ENCODE results near the gene ANKRD34B. TPM values are rescaled to one million over a fixed set of nuclear protein-coding genes. Genes with fewer than 3 reads are reported as not detected.

The ANKRD34B gene
- total RNA-seq, result not detected

- peak within 1 kb of the TSS; percentile 20 to 56 (median 35) for H3K4me3 ChIP-seq
- H3K36me3 ChIP-seq, result no peaks in the 10 kb centered on the region
- WGBS, 2 donors, result 10 to 26% methylated on average over 5 to 7 of the region's 73 CpGs
- no peaks in the 10 kb centered on the region for H3K9me3 ChIP-seq
- TF ChIP-seq CTCF (IDR thresholded peaks at IDR 0.05) (no peak), POLR2A (IDR thresholded peaks at IDR 0.05) (no peak)
- peaks cover 10 to 18% (median 11%) of the 10 kb centered on the region in 3 donors for H3K4me1 ChIP-seq
- H3K27ac ChIP-seq, result no peak within 1 kb of the TSS
- no peak for DNase-seq
- peaks cover 0 to 96% (median 17%) of the 10 kb centered on the region in 4 donors for H3K27me3 ChIP-seq
- intact Hi-C loops (cut with DNase I), result no loop called here
These were observed at the start of gene ANKRD34B for GRCh38 chr5:80569961-80570786. ANKRD34B (minus strand) TSS chr5:80570280; CDS start chr5:80560019, 10,261 bp downstream.

GRCh38 chr5:80619086-80619485 is 49.0 kb upstream of the ANKRD34B start:
- Histone ChIP-seq H3K9me3 (no peaks in the 10 kb centered on the region), H3K27ac (no peak overlapping the region), H3K27me3 (no peaks in the 10 kb centered on the region), H3K4me1 (no peaks in the 10 kb centered on the region), H3K4me3 (no peak overlapping the region), H3K36me3 (no peaks in the 10 kb centered on the region)
- no peak for DNase-seq
- intact Hi-C loops (cut with DNase I), result no loop called here
- 92 to 100% methylated on average over 1 of the region's 1 CpG for WGBS, 2 donors
- TF ChIP-seq CTCF (IDR thresholded peaks at IDR 0.05), result no peak
- TF ChIP-seq POLR2A (IDR thresholded peaks at IDR 0.05), result no peak

DNA sequence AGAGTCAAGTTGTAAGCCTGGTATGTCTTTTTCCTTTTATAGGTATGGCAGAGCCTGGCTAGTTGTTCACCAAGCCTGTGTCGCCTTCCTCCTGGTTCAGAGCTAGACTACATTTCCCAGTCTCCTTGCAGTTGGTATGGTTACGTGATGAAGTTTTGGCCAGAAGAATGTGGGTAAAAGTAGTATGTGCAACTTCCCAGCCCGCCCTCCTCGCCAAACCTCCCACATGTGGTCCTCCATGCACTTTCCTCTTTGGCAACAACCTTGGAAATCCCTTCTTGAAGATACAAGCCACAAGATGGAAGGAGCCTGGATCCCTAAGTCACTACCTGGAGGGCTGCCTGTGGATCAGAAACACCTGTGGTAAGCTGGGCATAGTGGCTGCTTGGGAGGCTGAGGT is 48.4 kb upstream of the ANKRD34B start:
- WGBS, 2 donors, result 84 to 86% methylated on average over 3 to 4 of the region's 4 CpGs
- H3K9me3 ChIP-seq, result no peaks in the 10 kb centered on the region
- H3K4me3 ChIP-seq, result no peak overlapping the region
- no peaks in the 10 kb centered on the region for H3K36me3 ChIP-seq
- no peaks in the 10 kb centered on the region for H3K4me1 ChIP-seq
- no peak for TF ChIP-seq POLR2A (IDR thresholded peaks at IDR 0.05)
- TF ChIP-seq CTCF (IDR thresholded peaks at IDR 0.05), result no peak
- H3K27ac ChIP-seq, result no peak overlapping the region
- no peaks in the 10 kb centered on the region for H3K27me3 ChIP-seq
- no peak for DNase-seq
- intact Hi-C loops (cut with DNase I), result no loop called here

DNA sequence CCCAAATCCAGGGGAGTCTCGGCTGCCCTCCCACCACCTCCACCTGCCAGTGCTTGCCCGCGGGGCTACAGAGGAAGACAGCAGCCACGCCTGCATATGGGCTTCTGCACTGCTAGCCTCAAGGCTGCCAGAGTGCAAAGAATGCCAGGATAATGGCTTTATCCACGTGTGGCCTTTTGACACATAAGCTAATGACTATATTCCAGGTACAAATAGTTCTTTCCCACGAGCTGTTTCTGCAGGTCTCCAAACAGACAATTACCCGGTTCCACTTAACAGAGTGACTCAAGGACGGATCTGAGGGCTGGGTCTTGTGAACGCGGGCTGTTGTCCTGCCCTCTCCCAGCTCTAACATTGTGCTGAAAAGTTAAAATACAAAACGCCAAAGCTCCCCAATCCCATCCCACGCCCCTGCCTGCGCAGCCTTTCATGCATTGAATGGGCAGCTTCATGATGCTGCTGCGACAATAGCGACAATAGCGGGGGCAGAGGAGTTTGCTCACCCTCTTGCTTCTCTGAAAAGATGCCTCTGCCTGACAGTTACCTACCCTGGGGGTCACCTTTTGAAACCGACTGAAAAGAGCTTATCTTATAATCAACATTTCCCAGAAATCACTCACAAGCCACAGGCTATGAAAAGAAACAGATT is 45.3 kb upstream of the ANKRD34B start:
- Histone ChIP-seq H3K4me1 (no peaks in the 10 kb centered on the region), H3K9me3 (no peaks in the 10 kb centered on the region), H3K36me3 (no peaks in the 10 kb centered on the region), H3K4me3 (no peak overlapping the region), H3K27me3 (no peaks in the 10 kb centered on the region), H3K27ac (no peak overlapping the region)
- WGBS, 2 donors, result 65 to 69% methylated on average over 13 to 15 of the region's 17 CpGs
- DNase-seq, result no peak
- TF ChIP-seq POLR2A (IDR thresholded peaks at IDR 0.05) (no peak), CTCF (IDR thresholded peaks at IDR 0.05) (no peak)
- intact Hi-C loops (cut with DNase I), result no loop called here

DNA sequence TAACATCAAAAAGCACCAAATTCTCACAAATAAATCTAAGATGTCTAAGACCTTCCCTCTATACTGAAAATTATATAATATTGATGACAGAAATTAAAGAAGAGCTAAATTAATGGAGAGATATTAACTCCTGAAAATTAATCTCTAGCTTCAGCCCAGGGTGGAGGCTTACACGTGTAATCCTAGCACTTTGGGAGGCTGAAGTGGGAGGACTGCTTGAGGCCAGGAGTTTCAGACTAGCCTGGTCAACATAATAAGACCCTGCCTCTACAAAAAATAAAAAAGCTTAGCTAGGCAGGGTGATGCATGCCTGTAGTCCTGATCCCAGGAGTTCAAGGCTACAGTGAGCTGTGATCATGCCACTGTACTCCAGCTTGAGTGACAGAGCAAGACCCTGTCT is 39.6 kb upstream of the ANKRD34B start:
- Histone ChIP-seq H3K4me1 (no peaks in the 10 kb centered on the region), H3K27ac (no peak overlapping the region), H3K27me3 (no peaks in the 10 kb centered on the region), H3K36me3 (no peaks in the 10 kb centered on the region), H3K9me3 (no peaks in the 10 kb centered on the region), H3K4me3 (no peak overlapping the region)
- TF ChIP-seq POLR2A (IDR thresholded peaks at IDR 0.05) (no peak), CTCF (IDR thresholded peaks at IDR 0.05) (no peak)
- intact Hi-C loops (cut with DNase I), result no loop called here
- DNase-seq, result no peak
- WGBS, 2 donors, result 80 to 92% methylated on average over 1 of the region's 1 CpG
